HG03045 (cell line): ENCODE measurements around the gene B9D2.
"Not testable (repeated sequence)": the region's sequence is repeated elsewhere in the genome, so short reads cannot be mapped to it uniquely, and the experiment has no call there.

ENCODE experiments used
- ATAC-seq: cut with Tn5 transposase; IDR thresholded peaks from one replicate; pipeline ENCODE4 v1.9.1; 2021; ENCODE audit warnings: mild to moderate bottlenecking, moderate library complexity; ENCODE audit not compliant: unreplicated experiment

B9D2 gene

GRCh38 chr19:41356984-41357739 lies 6.8 kb downstream of the B9D2 start:
- ATAC-seq: no peak

- no peak for ATAC-seq
These were observed 8.1 kb downstream of the B9D2 start for GRCh38 chr19:41355802-41356201.

- no peak for ATAC-seq
These were observed 8.9 kb downstream of the B9D2 start for GRCh38 chr19:41355035-41355434.

- ATAC-seq: no peak
These were observed 9.5 kb downstream of the B9D2 start for GRCh38 chr19:41354343-41354953.

GRCh38 chr19:41353466-41354342 lies 10.2 kb downstream of the B9D2 start, which contains the start of gene TGFB1:
Gene TGFB1, minus strand, starts transcription at chr19:41353922. Its CDS starts 878 bp downstream, at chr19:41353044.
- peak; percentile 43 for ATAC-seq

GRCh38 chr19:41352609-41353465 lies 11.1 kb downstream of the B9D2 start:
- ATAC-seq: no peak

- ATAC-seq: no peak
These were observed 11.7 kb downstream of the B9D2 start for GRCh38 chr19:41352279-41352608.

- ATAC-seq: peak; percentile 36
These were observed 12.4 kb downstream of the B9D2 start for GRCh38 chr19:41351339-41352245.

GRCh38 chr19:41350735-41351338 lies 13.1 kb downstream of the B9D2 start:
- ATAC-seq: no peak

GRCh38 chr19:41346916-41347315 lies 17.0 kb downstream of the B9D2 start:
- ATAC-seq: not testable (repeated sequence)

GRCh38 chr19:41344162-41344561 lies 19.8 kb downstream of the B9D2 start:
- ATAC-seq: no peak

GRCh38 chr19:41341669-41342490 lies 22.1 kb downstream of the B9D2 start:
- ATAC-seq: no peak

- no peak for ATAC-seq
These were observed 24.0 kb downstream of the B9D2 start for GRCh38 chr19:41339936-41340335.

GRCh38 chr19:41335467-41335866 lies 28.5 kb downstream of the B9D2 start:
- no peak for ATAC-seq

GRCh38 chr19:41334793-41335192 lies 29.2 kb downstream of the B9D2 start:
- ATAC-seq: no peak

GRCh38 chr19:41332468-41332867 lies 31.5 kb downstream of the B9D2 start:
- no peak for ATAC-seq

- no peak for ATAC-seq
These were observed 31.9 kb downstream of the B9D2 start for GRCh38 chr19:41332000-41332399.

- no peak for ATAC-seq
These were observed 32.8 kb downstream of the B9D2 start for GRCh38 chr19:41330946-41331678.
